ENCODE results near the gene ATP2C1. TPM values are rescaled to one million over a fixed set of nuclear protein-coding genes. Genes with fewer than 3 reads are reported as not detected.

Gene ATP2C1
- total and polyA plus RNA-seq, 2 donors (not counting 1 experiment from before 2014, with no cell fraction given), result 23.9 to 59.2 TPM

DNA sequence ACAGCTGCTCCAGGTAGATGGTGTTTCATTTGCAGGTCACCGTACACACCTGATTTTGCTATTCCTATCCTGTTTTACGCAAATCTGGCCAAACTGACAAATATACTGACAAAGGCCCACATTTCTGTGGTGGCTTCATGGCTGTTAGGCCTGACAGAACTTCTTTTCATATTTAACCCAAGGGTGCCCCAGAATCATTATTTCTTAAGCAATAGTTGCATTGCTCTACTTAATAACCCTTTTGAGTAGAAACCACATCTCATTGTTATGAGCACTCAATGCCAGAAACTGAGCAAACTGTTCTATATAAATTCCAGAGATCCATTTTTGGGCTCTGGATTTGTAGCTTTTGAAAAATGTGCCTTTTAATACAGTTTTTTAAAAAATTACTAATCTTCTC is 113.4 kb downstream of the ATP2C1 start:
- Histone ChIP-seq H3K27me3 (replicated peaks in 1 of 4; ENCODE audit: control extremely low read depth in 1 of 4, control insufficient read depth in 3 of 4, insufficient read depth in 4 of 4, low read length in 3 of 4) (no peaks in the 10 kb centered on the region), H3K27ac (ENCODE audit: low read length in 2 of 2) (no peak overlapping the region), H4K20me1 (ENCODE audit: control insufficient read depth, insufficient read depth, low read length, poor library complexity, severe bottlenecking) (no peaks in the 10 kb centered on the region), H3K4me2 (replicated peaks; ENCODE audit: low read depth, low read length, poor library complexity, severe bottlenecking) (no peak overlapping the region), H3K4me3 (ENCODE audit: control extremely low read depth in 1 of 5, extremely low read depth in 1 of 5, insufficient read depth in 1 of 5, low read depth in 2 of 5, low read length in 4 of 5) (no peak overlapping the region), H3K9me3 (ENCODE audit: control extremely low read depth in 1 of 3, control insufficient read depth in 2 of 3, insufficient read depth in 1 of 3, low read length in 2 of 3) (no peaks in the 10 kb centered on the region), H3K79me2 (ENCODE audit: control insufficient read depth, insufficient read depth, low read length) (no peaks in the 10 kb centered on the region), H3K9ac (ENCODE audit: low read length) (no peak overlapping the region), H2AFZ (ENCODE audit: insufficient read depth, low read depth, low read length, poor library complexity, severe bottlenecking) (no peak overlapping the region), H3K36me3 (replicated peaks in 1 of 2; ENCODE audit: control extremely low read depth in 1 of 2, control insufficient read depth in 1 of 2, extremely low read depth in 1 of 2, insufficient read depth in 2 of 2, low read length in 1 of 2) (peaks cover 6 to 20% of the 10 kb centered on the region in 2 experiments), H3K4me1 (ENCODE audit: control insufficient read depth in 2 of 2, insufficient read depth in 2 of 2, low read length in 2 of 2) (no peaks in the 10 kb centered on the region)
- no peaks in the 10 kb centered on the region for H3K4me1 Mint-ChIP-seq
- H3K9me3 Mint-ChIP-seq (ENCODE audit: insufficient read depth), result no peaks in the 10 kb centered on the region
- no peaks in the 10 kb centered on the region for H3K27me3 Mint-ChIP-seq
- 88% methylated on average over 1 of the region's 2 CpGs for WGBS (ENCODE audit: insufficient coverage)
- intact Hi-C loops (cut with micrococcal nuclease), result no loop called here
- DNase-seq (no peak), ATAC-seq (ENCODE audit: low read depth) (no peak)
- ChIA-PET POLR2A (no interaction called here), CTCF (no interaction called here)
- TF ChIP-seq, protein P1, sequence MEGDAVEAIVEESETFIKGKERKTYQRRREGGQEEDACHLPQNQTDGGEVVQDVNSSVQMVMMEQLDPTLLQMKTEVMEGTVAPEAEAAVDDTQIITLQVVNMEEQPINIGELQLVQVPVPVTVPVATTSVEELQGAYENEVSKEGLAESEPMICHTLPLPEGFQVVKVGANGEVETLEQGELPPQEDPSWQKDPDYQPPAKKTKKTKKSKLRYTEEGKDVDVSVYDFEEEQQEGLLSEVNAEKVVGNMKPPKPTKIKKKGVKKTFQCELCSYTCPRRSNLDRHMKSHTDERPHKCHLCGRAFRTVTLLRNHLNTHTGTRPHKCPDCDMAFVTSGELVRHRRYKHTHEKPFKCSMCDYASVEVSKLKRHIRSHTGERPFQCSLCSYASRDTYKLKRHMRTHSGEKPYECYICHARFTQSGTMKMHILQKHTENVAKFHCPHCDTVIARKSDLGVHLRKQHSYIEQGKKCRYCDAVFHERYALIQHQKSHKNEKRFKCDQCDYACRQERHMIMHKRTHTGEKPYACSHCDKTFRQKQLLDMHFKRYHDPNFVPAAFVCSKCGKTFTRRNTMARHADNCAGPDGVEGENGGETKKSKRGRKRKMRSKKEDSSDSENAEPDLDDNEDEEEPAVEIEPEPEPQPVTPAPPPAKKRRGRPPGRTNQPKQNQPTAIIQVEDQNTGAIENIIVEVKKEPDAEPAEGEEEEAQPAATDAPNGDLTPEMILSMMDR (IDR thresholded peaks at IDR 0.05), result no peak
- no peak for TF ChIP-seq EZH2 (IDR thresholded peaks at IDR 0.05; ENCODE audit: borderline replicate concordance, insufficient read depth, low read depth, low read length, poor library complexity, severe bottlenecking)
- H3K27ac Mint-ChIP-seq, result no peak overlapping the region
- H3K4me3 Mint-ChIP-seq, result no peak overlapping the region

DNA sequence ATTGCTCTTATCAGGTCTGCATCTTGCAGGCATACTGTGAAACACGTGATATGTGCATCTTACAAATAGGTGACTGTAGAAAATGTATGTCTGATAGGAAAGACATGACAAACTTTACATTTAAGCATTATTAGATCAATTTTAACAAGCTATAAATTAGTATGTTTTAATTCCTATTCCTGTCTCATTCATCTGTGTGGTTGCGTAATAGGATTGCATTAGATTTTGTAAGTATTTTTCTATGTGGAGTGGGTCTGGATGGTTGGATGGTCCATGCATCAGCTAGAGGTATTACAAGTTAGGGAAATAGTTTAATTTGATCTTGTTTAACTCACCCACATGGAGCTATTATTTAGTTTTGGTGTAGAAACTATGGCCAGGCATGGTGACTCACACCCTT is 113.9 kb downstream of the ATP2C1 start:
- POLR2A ChIA-PET, result no interaction called here
- TF ChIP-seq, protein P1 (IDR thresholded peaks at IDR 0.05), result no peak
- no peak for TF ChIP-seq EZH2 (IDR thresholded peaks at IDR 0.05; ENCODE audit: borderline replicate concordance, insufficient read depth, low read depth, low read length, poor library complexity, severe bottlenecking)
- Histone ChIP-seq H3K4me1 (ENCODE audit: control insufficient read depth in 2 of 2, insufficient read depth in 2 of 2, low read length in 2 of 2) (no peaks in the 10 kb centered on the region), H3K79me2 (ENCODE audit: control insufficient read depth, insufficient read depth, low read length) (no peaks in the 10 kb centered on the region), H4K20me1 (ENCODE audit: control insufficient read depth, insufficient read depth, low read length, poor library complexity, severe bottlenecking) (no peaks in the 10 kb centered on the region), H2AFZ (ENCODE audit: insufficient read depth, low read depth, low read length, poor library complexity, severe bottlenecking) (no peak overlapping the region), H3K27me3 (replicated peaks in 1 of 4; ENCODE audit: control extremely low read depth in 1 of 4, control insufficient read depth in 3 of 4, insufficient read depth in 4 of 4, low read length in 3 of 4) (no peaks in the 10 kb centered on the region), H3K4me3 (ENCODE audit: control extremely low read depth in 1 of 5, extremely low read depth in 1 of 5, insufficient read depth in 1 of 5, low read depth in 2 of 5, low read length in 4 of 5) (no peak overlapping the region), H3K36me3 (replicated peaks in 1 of 2; ENCODE audit: control extremely low read depth in 1 of 2, control insufficient read depth in 1 of 2, extremely low read depth in 1 of 2, insufficient read depth in 2 of 2, low read length in 1 of 2) (peaks cover 4 to 25% of the 10 kb centered on the region in 2 experiments), H3K9ac (ENCODE audit: low read length) (no peak overlapping the region), H3K9me3 (ENCODE audit: control extremely low read depth in 1 of 3, control insufficient read depth in 2 of 3, insufficient read depth in 1 of 3, low read length in 2 of 3) (no peaks in the 10 kb centered on the region), H3K4me2 (replicated peaks; ENCODE audit: low read depth, low read length, poor library complexity, severe bottlenecking) (no peak overlapping the region), H3K27ac (ENCODE audit: low read length in 2 of 2) (no peak overlapping the region)
- H3K4me3 Mint-ChIP-seq, result no peak overlapping the region
- H3K9me3 Mint-ChIP-seq (ENCODE audit: insufficient read depth), result no peaks in the 10 kb centered on the region
- no CpG with 5 or more reads among the region's 2 CpGs for WGBS (ENCODE audit: insufficient coverage)
- intact Hi-C loops (cut with micrococcal nuclease), result no loop called here
- no peaks in the 10 kb centered on the region for H3K4me1 Mint-ChIP-seq
- no peak overlapping the region for H3K27ac Mint-ChIP-seq
- no peaks in the 10 kb centered on the region for H3K27me3 Mint-ChIP-seq
- ATAC-seq (ENCODE audit: low read depth) (no peak), DNase-seq (no peak)
- CTCF ChIA-PET, result no interaction called here

Measured in B cell (primary cell).